Liver (tissue), 9 donors: ENCODE results near the gene LTBP4. TPM values are rescaled to one million over a fixed set of nuclear protein-coding genes. Genes with fewer than 3 reads are reported as not detected.
A peak's percentile ranks its signal among the peaks of the same experiment; 100 is the strongest.
"Not testable (repeated sequence)": the region's sequence is repeated elsewhere in the genome, so short reads cannot be mapped to it uniquely, and the experiment has no call there.

Experiments
- DNase-seq: peaks from one replicate; pipeline ENCODE4 v3.0.0-alpha.2; 2017; ENCODE audit warnings: low spot score
- H3K27ac ChIP-seq, 2 donors: one replicate each; pipeline ENCODE4 v1.7.0; 2013; ENCODE audit warnings: inconsistent platforms in 2 of 2, low read length in 2 of 2, control low read depth in 1 of 2, low read depth in 1 of 2, mild to moderate bottlenecking in 1 of 2
- H3K27me3 ChIP-seq, 4 donors: one replicate each; pipeline versions ENCODE4 v1.6.1 to v1.7.0; 2013; ENCODE audit warnings: low read length in 3 of 4, inconsistent platforms in 1 of 4, mild to moderate bottlenecking in 1 of 4, moderate library complexity in 1 of 4; ENCODE audit not compliant: control insufficient read depth in 4 of 4, insufficient read depth in 4 of 4
- H3K36me3 ChIP-seq, 4 donors: one replicate each; pipeline versions ENCODE4 v1.6.1 to v1.7.0; 2013; ENCODE audit warnings: low read length in 3 of 4, mild to moderate bottlenecking in 3 of 4, low read depth in 1 of 4, moderate library complexity in 1 of 4; ENCODE audit not compliant: control insufficient read depth in 4 of 4, insufficient read depth in 3 of 4
- H3K4me1 ChIP-seq, 4 donors: one replicate each; pipeline versions ENCODE4 v1.6.1 to v1.7.0; 2013; ENCODE audit warnings: low read length in 3 of 4, mild to moderate bottlenecking in 3 of 4, moderate library complexity in 1 of 4; ENCODE audit not compliant: control insufficient read depth in 4 of 4, insufficient read depth in 4 of 4
- H3K4me3 ChIP-seq, 3 donors: one replicate each; pipeline versions ENCODE4 v1.6.1 to v1.7.0; 2013; ENCODE audit warnings: low read length in 3 of 3, control low read depth in 1 of 3, low read depth in 1 of 3, mild to moderate bottlenecking in 1 of 3
- H3K9ac ChIP-seq, 2 donors: one replicate each; pipeline ENCODE4 v1.7.0; 2013; ENCODE audit warnings: low read length in 2 of 2, mild to moderate bottlenecking in 2 of 2, moderate library complexity in 2 of 2, control low read depth in 1 of 2, low read depth in 1 of 2
- H3K9me3 ChIP-seq, 4 donors: one replicate each; pipeline versions ENCODE4 v1.6.1 to v1.7.0; 2013; ENCODE audit warnings: low read length in 3 of 4; ENCODE audit not compliant: control insufficient read depth in 4 of 4
- EGR1 ChIP-seq, 2 donors: IDR thresholded peaks; 2 replicates each; pipeline ENCODE4 v1.6.1; 2016 to 2018; ENCODE audit warnings: antibody characterized with exemption in 2 of 2, low read depth in 2 of 2
- GABPA ChIP-seq, 2 donors: IDR thresholded peaks in 1 of 2; conservative IDR thresholded peaks in 1 of 2; 2 replicates each; pipeline ENCODE4 v1.6.1; 2016; ENCODE audit warnings: antibody characterized with exemption in 2 of 2, mild to moderate bottlenecking in 1 of 2, moderate library complexity in 1 of 2
- HNF4A ChIP-seq, 2 donors: conservative IDR thresholded peaks; 2 replicates each; pipeline ENCODE4 v1.6.1; 2016; ENCODE audit warnings: antibody characterized with exemption in 2 of 2, mild to moderate bottlenecking in 2 of 2
- HNF4G ChIP-seq: IDR thresholded peaks from 2 replicates; pipeline ENCODE4 v1.6.1; 2016; ENCODE audit warnings: antibody characterized with exemption
- JUND ChIP-seq, 2 donors: IDR thresholded peaks; 2 replicates each; pipeline ENCODE4 v1.6.1; 2016; ENCODE audit warnings: antibody characterized with exemption in 2 of 2
- NR2F2 ChIP-seq: IDR thresholded peaks from 2 replicates; pipeline ENCODE4 v1.6.1; 2016; ENCODE audit warnings: antibody characterized with exemption
- RAD21 ChIP-seq, 2 donors: IDR thresholded peaks; 2 replicates each; pipeline ENCODE4 v1.6.1; 2016; ENCODE audit warnings: antibody characterized with exemption in 2 of 2, mild to moderate bottlenecking in 2 of 2
- SP1 ChIP-seq: IDR thresholded peaks from 2 replicates; pipeline ENCODE4 v1.6.1; 2018; ENCODE audit warnings: antibody characterized with exemption, mild to moderate bottlenecking
- TAF1 ChIP-seq: conservative IDR thresholded peaks from 2 replicates; pipeline ENCODE4 v1.6.1; 2016; ENCODE audit warnings: antibody characterized with exemption, mild to moderate bottlenecking
- ZBTB33 ChIP-seq: IDR thresholded peaks from 2 replicates; pipeline ENCODE4 v1.6.1; 2016; ENCODE audit warnings: antibody characterized with exemption
- WGBS: extraction: QIAGEN DNeasy Blood & Tissue Kit; methylation state at CpG from one replicate; pipeline ENCODE4 v1.1.7; 2013; 5-methylcytosine and 5-hydroxymethylcytosine counted together
- polyA plus RNA-seq, 2 donors: library from polyadenylated mRNA; stranded (reverse) in 1 of 2; unstranded in 1 of 2; fragments of 200-250 nt in 1 of 2; fragments of >200 nt in 1 of 2; fragmentation: Nextera tagmentation in 1 of 2; extraction: Ambion mirVana in 1 of 2; gene quantifications; one replicate each; pipeline versions ENCODE4 v1.2.1 to v1.2.3, GENCODE V29; 2013 to 2015
- total RNA-seq, 2 donors: library from RNA; depleted of rRNA; stranded (reverse); fragments of >200 nt; gene quantifications; one replicate each; pipeline ENCODE4 v1.2.3, GENCODE V29; 2014
- TF ChIP-seq, protein P1 (sequence below): IDR thresholded peaks from 2 replicates; pipeline ENCODE4 v1.6.1; 2016; ENCODE audit warnings: antibody characterized with exemption
- donor health status: healthy.
- donor health status: healthy.
- donor health status: healthy.
- donor health status: healthy.
- donor health status: healthy.

LTBP4 gene
- total and polyA plus RNA-seq, 4 donors, result 9.6 to 28.7 (median 17.8) TPM

GRCh38 chr19:40621966-40622772 lies 21.0 kb downstream of the LTBP4 start:
- no peak overlapping the region for H3K27ac ChIP-seq
- no peaks in the 10 kb centered on the region for H3K9me3 ChIP-seq
- H3K36me3 ChIP-seq, result no peaks in the 10 kb centered on the region
- 91% methylated on average over 24 of the region's 24 CpGs for WGBS
- H3K4me3 ChIP-seq, result no peak overlapping the region
- H3K9ac ChIP-seq, result no peak overlapping the region
- no peak for DNase-seq
- no peaks in the 10 kb centered on the region for H3K27me3 ChIP-seq
- TF ChIP-seq EGR1 (IDR thresholded peaks at IDR 0.05; ENCODE audit: low read depth in 2 of 2), result no peak
- no peak for TF ChIP-seq ZBTB33
- TF ChIP-seq GABPA (IDR thresholded peaks at IDR 0.05 in 1 of 2, conservative IDR thresholded peaks at IDR 0.05 in 1 of 2), result no peak
- TF ChIP-seq JUND (IDR thresholded peaks at IDR 0.05), result no peak
- no peak for TF ChIP-seq SP1
- TF ChIP-seq, protein P1, sequence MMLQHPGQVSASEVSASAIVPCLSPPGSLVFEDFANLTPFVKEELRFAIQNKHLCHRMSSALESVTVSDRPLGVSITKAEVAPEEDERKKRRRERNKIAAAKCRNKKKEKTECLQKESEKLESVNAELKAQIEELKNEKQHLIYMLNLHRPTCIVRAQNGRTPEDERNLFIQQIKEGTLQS, result no peak
- no peak for TF ChIP-seq RAD21 (IDR thresholded peaks at IDR 0.05)
- TF ChIP-seq TAF1, result no peak
- TF ChIP-seq HNF4A (conservative IDR thresholded peaks at IDR 0.05), result no peak
- no peaks in the 10 kb centered on the region for H3K4me1 ChIP-seq

GRCh38 chr19:40622773-40623075 lies 21.6 kb downstream of the LTBP4 start:
- DNase-seq, result no peak
- TF ChIP-seq HNF4G (no peak), NR2F2 (no peak)
- 83% methylated on average over 7 of the region's 7 CpGs for WGBS
- Histone ChIP-seq H3K27ac (no peak overlapping the region), H3K9ac (no peak overlapping the region), H3K9me3 (no peaks in the 10 kb centered on the region), H3K36me3 (no peaks in the 10 kb centered on the region), H3K4me3 (no peak overlapping the region), H3K27me3 (no peaks in the 10 kb centered on the region), H3K4me1 (no peaks in the 10 kb centered on the region)

DNA sequence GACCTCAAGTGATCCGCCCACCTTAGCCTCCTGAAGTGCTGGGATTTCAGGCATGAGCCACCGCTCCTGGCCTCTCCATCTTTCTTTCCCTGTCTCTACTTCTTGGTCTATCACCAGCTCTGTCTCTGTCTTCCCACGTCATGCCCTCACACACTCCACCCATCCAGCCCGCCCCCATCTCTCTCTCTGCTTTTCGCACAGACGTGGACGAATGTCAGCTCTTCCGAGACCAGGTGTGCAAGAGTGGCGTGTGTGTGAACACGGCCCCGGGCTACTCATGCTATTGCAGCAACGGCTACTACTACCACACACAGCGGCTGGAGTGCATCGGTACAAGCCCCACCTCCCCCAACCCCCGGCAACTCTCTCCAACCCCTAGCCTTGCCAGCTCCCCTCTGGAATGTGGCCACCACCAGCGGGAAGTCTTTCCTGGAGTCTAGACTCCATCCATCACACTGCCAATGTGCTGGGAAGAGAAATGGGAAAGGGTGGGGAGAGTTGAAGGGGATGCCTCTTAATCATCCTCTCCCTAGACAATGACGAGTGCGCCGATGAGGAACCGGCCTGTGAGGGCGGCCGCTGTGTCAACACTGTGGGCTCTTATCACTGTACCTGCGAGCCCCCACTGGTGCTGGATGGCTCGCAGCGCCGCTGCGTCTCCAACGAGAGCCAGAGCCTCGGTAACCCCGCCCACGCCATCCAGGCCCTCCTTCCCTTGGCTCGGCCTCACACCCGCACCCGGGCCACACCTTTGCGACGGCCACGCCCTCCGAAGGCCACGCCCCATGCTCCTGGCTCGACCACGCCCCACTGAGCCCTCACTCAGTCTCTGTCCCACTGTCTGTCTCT lies 22.5 kb downstream of the LTBP4 start:
- no peak overlapping the region for H3K27ac ChIP-seq
- WGBS, result 36% methylated on average over 41 of the region's 41 CpGs
- no peak overlapping the region for H3K9ac ChIP-seq
- no peaks in the 10 kb centered on the region for H3K36me3 ChIP-seq
- H3K4me1 ChIP-seq, result no peaks in the 10 kb centered on the region
- H3K9me3 ChIP-seq, result no peaks in the 10 kb centered on the region
- H3K4me3 ChIP-seq, result no peak overlapping the region
- H3K27me3 ChIP-seq, result no peaks in the 10 kb centered on the region
- TF ChIP-seq HNF4G, result no peak
- peak; percentile 81 for DNase-seq

GRCh38 chr19:40624369-40625153 lies 23.4 kb downstream of the LTBP4 start:
- not testable (repeated sequence) for H3K4me3 ChIP-seq, H3K36me3 ChIP-seq, H3K4me1 ChIP-seq, DNase-seq, H3K27me3 ChIP-seq, H3K9ac ChIP-seq, H3K27ac ChIP-seq, H3K9me3 ChIP-seq
- 79% methylated on average over 14 of the region's 14 CpGs for WGBS
